K562 (cell line): ENCODE measurements around the gene POMT2. TPM values are rescaled to one million over a fixed set of nuclear protein-coding genes. Genes with fewer than 3 reads are reported as not detected.
A peak's percentile ranks its signal among the peaks of the same experiment; 100 is the strongest.

Experiments
- ARID1B ChIP-seq: fragments of 450-650 bp; IDR thresholded peaks from 2 replicates; pipeline ENCODE4 v1.6.1; 2016; ENCODE audit warnings: antibody characterized with exemption, mild to moderate bottlenecking, inconsistent platforms
- ASH1L ChIP-seq: fragments of 450-650 bp; IDR thresholded peaks from 2 replicates; pipeline ENCODE4 v1.6.1; 2018; ENCODE audit warnings: borderline replicate concordance, mild to moderate bottlenecking, low read depth; ENCODE audit not compliant: partially characterized antibody
- ATF3 ChIP-seq, 2 experiments: fragments of 450-650 bp in 1 of 2; sonication (generic) in 1 of 2; formaldehyde crosslinking in 1 of 2; IDR thresholded peaks in 1 of 2; conservative IDR thresholded peaks in 1 of 2; 2 replicates each; pipeline versions ENCODE4 v1.6.1 to v1.8.1; 2016 to 2023; ENCODE audit warnings: mild to moderate bottlenecking in 2 of 2, moderate library complexity in 2 of 2, inconsistent platforms in 1 of 2, missing genetic modification reagents in 1 of 2
- CBFA2T2 ChIP-seq: fragments of 450-650 bp; conservative IDR thresholded peaks from 2 replicates; pipeline ENCODE4 v1.6.1; 2017; ENCODE audit warnings: mild to moderate bottlenecking
- CBX1 ChIP-seq: sonication (generic); IDR thresholded peaks from 2 replicates; pipeline ENCODE4 v1.6.1; 2016; ENCODE audit warnings: antibody characterized with exemption, low read depth, mild to moderate bottlenecking
- EP300 ChIP-seq: IDR thresholded peaks from 2 replicates; pipeline ENCODE4 v1.6.1; 2012; ENCODE audit warnings: low read length, improper control_type of control experiment
- FIP1L1 ChIP-seq: fragments of 200-400 bp; formaldehyde crosslinking; IDR thresholded peaks from 2 replicates; pipeline ENCODE4 v1.6.1; 2018; ENCODE audit warnings: mild to moderate bottlenecking, low read depth, low read length; ENCODE audit not compliant: poor library complexity, severe bottlenecking
- FOSL1 ChIP-seq: fragments of 200-800 bp; sonication (Bioruptor generic); conservative IDR thresholded peaks from 2 replicates; pipeline ENCODE4 v1.6.1; 2016; ENCODE audit warnings: missing genetic modification characterization, missing compliant biosample characterization
- NFIC ChIP-seq: fragments of 450-650 bp; IDR thresholded peaks from 2 replicates; pipeline ENCODE4 v1.6.1; 2017; ENCODE audit warnings: mild to moderate bottlenecking, inconsistent platforms
- POLR2AphosphoS5 ChIP-seq: IDR thresholded peaks from 2 replicates; pipeline ENCODE4 v1.6.1; 2011; ENCODE audit warnings: mild to moderate bottlenecking, low read depth, low read length, moderate library complexity; ENCODE audit not compliant: control insufficient read depth, insufficient read depth
- SOX6 ChIP-seq: fragments of 450-650 bp; IDR thresholded peaks from 2 replicates; pipeline ENCODE4 v1.6.1; 2014; ENCODE audit warnings: mild to moderate bottlenecking
- ZEB2 ChIP-seq: fragments of 450-650 bp; IDR thresholded peaks from 2 replicates; pipeline ENCODE4 v1.6.1; 2016
- ZMIZ1 ChIP-seq, 2 experiments: fragments of 150-350 bp in 1 of 2; IDR thresholded peaks; 2 replicates each; pipeline ENCODE4 v1.6.1; 2012 to 2016; ENCODE audit warnings: low read depth in 2 of 2, low read length in 2 of 2, mild to moderate bottlenecking in 1 of 2, moderate library complexity in 1 of 2
- ZNF717 ChIP-seq: fragments of 250-450 bp; sonication (Bioruptor Pico); IDR thresholded peaks from 2 replicates; pipeline ENCODE4 v1.5.0; 2021
- polyA plus RNA-seq, 8 experiments: library from polyadenylated mRNA; depleted of rRNA in 4 of 8; stranded (reverse) in 5 of 8; unstranded in 3 of 8; fragments of >200 nt; fragmentation: Nextera tagmentation in 2 of 8; fragmentation: Illumina TruSeq in 1 of 8; extraction: Ambion mirVana in 2 of 8; extraction: Trizol in 1 of 8; gene quantifications; 2 replicates each; pipeline versions ENCODE4 v1.2.1 to v1.2.3, GENCODE V29; 2011 to 2014; ENCODE audit warnings: inconsistent platforms in 1 of 8, missing spikeins in 1 of 8
- total RNA-seq, 7 experiments: library from RNA; depleted of rRNA in 6 of 7; stranded (reverse); fragments of >200 nt in 6 of 7; fragmentation: Illumina TruSeq in 2 of 7; extraction: Trizol in 2 of 7; gene quantifications; 2 replicates each; pipeline versions ENCODE4 v1.2.1 to v1.2.3, GENCODE V29; 2011 to 2021; ENCODE audit warnings: low replicate concordance in 1 of 7
- TF ChIP-seq, protein P1 (sequence below): fragments of 450-650 bp; formaldehyde crosslinking; IDR thresholded peaks from 2 replicates; pipeline ENCODE4 v1.4.0; 2022; ENCODE audit warnings: missing genetic modification characterization

Gene POMT2
- total and polyA plus RNA-seq, 9 of the 15 experiments (the other 6 are each of a cell fraction or from before 2014, with no cell fraction given): 0.39 to 16.6 (median 7.8) TPM

DNA sequence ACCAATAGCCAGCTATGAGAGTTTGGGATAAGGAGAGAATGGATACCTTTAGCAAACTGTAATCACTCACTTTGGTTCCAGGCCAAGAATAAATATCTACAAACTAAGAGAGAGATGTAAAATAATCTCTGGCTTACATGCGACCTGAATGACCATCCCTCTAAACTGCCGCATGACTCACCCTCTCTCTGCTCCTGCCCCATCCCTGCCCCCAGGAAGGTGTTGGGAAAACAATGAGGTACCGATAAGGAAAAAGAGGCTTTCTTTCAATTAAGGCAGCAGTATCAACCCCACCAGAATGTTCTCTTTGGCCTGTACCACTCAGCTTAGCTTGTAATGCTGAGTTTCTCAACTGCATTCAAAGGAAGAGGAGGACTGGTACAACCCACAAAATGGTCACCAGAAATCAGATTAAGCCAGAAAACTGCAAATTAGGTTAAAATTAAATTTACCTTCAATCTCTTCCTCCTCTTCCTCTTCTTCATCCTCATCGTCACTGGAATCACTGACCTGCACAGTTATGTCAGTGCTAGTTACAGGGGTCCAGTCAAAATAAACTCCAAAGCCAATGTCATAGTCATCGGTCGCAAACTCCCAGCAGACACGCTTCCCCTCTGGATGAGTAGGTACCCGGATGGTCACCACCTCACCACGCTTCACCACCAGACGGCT, 22.2 kb upstream of the POMT2 start (continued):
- TF ChIP-seq FOSL1 (tag): peak; percentile 84
- TF ChIP-seq CBFA2T2: peak; percentile 69
- TF ChIP-seq NFIC: 0 out of 2 replicates have a peak, but pooled peaks have one; percentile 23
- peak; percentile 57; the same call in 1 of the 2 replicates for TF ChIP-seq POLR2AphosphoS5
- peak; percentile 72 for TF ChIP-seq ARID1B
- no peak for TF ChIP-seq ZNF717
- TF ChIP-seq, protein P1, sequence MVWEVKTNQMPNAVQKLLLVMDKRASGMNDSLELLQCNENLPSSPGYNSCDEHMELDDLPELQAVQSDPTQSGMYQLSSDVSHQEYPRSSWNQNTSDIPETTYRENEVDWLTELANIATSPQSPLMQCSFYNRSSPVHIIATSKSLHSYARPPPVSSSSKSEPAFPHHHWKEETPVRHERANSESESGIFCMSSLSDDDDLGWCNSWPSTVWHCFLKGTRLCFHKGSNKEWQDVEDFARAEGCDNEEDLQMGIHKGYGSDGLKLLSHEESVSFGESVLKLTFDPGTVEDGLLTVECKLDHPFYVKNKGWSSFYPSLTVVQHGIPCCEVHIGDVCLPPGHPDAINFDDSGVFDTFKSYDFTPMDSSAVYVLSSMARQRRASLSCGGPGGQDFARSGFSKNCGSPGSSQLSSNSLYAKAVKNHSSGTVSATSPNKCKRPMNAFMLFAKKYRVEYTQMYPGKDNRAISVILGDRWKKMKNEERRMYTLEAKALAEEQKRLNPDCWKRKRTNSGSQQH (CRISPR knock-in tag): no peak
- no peak for TF ChIP-seq ZMIZ1 (IDR thresholded peaks at IDR 0.05; ENCODE audit: low read depth in 2 of 2, low read length in 2 of 2)
- peak; percentile 73 for TF ChIP-seq ATF3 (IDR thresholded peaks at IDR 0.05)
- TF ChIP-seq ATF3 (CRISPR knock-in tag; conservative IDR thresholded peaks at IDR 0.05): no peak
- TF ChIP-seq ASH1L: no peak
- no peak for TF ChIP-seq FIP1L1
- peak; percentile 81 for TF ChIP-seq SOX6
- peak; percentile 44; the same call in 1 of the 2 replicates for TF ChIP-seq ZEB2
- no peak for TF ChIP-seq CBX1
- TF ChIP-seq EP300: peak; percentile 53; the same call in 1 of the 2 replicates
